HG03097 (cell line): ENCODE results near the gene ASTN2.

Experiments
- ATAC-seq: cut with Tn5 transposase; IDR thresholded peaks from one replicate; pipeline ENCODE4 v1.9.1; 2021; ENCODE audit not compliant: unreplicated experiment, low FRiP score

ASTN2 gene

DNA sequence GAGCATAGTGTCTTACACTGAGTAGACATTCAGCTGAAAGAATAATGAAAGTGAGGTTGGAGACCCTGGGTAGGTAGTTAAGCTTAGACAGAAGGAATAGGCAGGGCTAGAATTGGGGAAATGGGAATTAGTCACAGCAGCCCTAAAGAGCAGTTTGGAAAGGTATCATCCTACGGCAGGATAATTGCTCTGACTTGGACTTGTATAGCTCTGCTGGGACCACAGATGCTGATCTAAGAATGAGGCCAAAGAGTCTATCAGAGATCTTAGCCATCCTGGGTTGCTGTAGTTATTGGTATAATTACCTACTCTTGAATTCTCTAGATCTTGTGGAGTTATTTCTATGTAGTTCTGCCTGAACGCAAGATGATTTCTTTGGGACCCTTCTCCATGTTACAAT lies 288.0 kb downstream of the ASTN2 start:
- ATAC-seq = no peak

DNA sequence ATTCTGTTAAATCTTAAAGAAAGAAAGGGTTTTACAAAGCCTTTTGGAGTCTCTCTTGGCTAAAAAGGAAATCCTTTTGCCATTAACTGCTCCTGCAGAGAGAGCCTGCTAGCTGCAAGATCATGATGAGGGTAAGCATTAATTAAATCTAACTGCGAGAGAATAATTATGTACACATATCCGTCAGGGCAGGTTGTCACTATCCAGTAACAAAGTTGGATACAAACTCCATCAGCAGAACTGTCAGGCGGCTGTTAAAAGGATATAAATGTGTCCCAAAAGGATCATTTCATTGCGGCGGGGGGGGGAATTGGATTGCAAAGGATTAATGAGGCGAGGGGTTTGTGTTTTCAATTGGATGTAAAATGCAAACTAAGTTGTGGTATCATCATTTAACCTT lies 289.3 kb downstream of the ASTN2 start:
- ATAC-seq = no peak

GRCh38 chr9:117123729-117124128 lies 291.1 kb downstream of the ASTN2 start:
- no peak for ATAC-seq

DNA sequence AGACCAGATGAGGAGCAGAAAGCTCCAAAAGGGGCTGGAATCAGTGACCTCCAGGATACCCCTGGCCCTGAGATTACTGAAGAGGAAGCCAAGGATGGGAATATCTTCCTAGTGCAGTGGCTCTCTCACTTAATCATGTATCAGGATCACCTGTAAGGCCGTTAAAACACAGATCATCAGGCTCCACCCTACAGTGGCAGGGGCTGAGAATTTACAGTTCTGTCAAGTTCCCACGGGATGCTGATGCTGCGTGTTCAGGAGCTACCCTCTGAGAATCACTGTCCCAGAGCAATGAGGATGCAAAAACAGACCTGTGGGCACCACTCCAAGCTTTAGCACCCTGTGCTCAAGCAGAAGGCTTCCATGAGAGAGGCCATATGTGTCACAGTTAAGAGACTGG lies 291.9 kb downstream of the ASTN2 start:
- ATAC-seq = no peak

DNA sequence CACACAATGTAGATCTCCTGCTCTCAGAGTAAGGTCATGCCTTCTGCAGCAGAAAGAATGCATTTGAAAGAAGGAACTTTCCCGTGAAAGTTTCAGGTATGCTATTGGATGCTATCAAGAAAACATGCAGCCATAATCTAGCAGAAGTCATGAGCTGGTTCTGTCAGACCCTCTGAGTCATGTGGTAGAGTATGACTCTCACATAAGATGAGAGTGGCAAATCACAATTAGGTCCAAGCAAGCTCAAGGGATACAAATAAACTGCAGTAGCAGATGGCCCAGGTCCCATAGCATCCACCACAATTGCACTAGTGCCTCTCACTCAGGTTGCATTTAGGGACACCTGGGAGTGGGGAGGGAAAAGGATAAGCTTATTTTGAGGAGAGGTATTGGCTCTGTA lies 292.8 kb downstream of the ASTN2 start:
- ATAC-seq = no peak

- no peak for ATAC-seq
Observed at GRCh38 chr9:117121316-117121715, 293.5 kb downstream of the ASTN2 start.

- no peak for ATAC-seq
Observed at GRCh38 chr9:117120061-117120460, 294.8 kb downstream of the ASTN2 start.

DNA sequence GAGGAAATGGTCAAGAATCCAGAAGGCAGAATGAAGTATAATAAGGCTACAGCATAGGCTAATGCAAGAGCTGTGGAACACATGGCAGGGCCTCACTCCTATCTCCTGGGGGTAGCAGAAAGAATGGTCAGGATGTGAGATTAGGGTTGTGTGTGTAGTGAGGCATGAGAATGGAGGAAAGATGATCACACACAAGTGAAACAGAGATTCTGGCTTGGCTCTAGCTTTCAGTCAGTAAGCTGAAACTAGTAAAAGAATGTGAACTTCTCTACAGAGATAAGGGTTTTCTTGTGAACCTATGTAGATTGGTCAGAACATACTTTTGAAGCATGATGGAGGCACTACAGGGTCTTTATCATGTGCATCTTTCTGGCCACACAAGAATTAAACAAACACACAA lies 298.8 kb downstream of the ASTN2 start:
- ATAC-seq = no peak

- no peak for ATAC-seq
Observed at GRCh38 chr9:117114768-117115167, 300.1 kb downstream of the ASTN2 start.

DNA sequence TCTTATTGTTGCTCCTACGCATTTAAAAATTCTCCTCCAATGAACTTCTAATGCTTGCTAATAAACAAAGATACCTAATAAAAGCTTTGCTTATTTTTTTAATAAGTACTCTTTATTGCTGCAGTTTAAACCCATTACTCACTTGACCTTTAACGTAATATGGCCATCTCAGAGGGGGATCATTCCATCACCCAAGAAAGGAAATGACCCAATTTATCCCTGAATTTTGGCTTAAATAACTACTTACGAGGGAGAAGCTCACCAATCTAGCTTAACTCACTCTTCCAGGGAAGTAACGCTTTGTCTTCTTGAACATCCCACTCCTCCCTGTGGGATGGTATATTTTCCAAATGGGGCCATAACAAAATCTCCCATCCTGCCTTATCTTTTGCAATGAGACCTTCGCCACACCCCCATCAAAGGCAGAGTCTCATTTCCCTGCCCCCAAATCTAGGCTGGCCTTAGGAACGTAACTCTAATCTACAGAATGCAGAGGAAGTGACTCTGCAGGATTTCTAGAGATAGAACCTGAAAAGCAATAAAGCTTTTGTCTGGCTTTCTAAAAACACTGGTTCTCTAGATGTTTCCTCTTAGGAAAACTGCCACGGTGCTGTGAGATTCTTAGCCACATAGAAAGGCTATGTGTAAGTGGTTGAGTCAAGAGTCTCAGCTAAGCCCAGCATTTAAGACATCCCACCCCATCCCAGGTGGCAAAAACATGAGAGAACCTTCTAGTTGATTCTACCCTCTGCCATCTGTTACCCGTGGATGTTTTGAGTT lies 310.0 kb downstream of the ASTN2 start:
- no peak for ATAC-seq

DNA sequence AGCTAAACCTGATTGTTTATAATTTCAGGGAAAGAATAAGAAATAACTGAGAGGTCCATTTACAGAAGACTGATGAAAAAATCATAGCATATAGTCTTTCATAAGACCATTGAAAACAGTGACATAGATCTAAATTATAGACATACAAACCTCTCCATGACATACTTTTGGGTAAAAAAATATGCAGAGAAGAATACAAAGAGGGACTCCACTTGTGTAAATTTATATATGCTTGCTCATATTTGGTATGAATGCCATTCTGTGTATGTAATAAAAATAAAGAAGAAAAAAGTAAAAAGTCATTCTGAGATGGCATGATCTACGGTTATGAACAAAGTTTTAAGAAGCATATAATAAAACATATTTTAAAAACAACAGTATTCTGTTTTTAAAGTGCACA lies 310.7 kb downstream of the ASTN2 start:
- ATAC-seq = no peak

DNA sequence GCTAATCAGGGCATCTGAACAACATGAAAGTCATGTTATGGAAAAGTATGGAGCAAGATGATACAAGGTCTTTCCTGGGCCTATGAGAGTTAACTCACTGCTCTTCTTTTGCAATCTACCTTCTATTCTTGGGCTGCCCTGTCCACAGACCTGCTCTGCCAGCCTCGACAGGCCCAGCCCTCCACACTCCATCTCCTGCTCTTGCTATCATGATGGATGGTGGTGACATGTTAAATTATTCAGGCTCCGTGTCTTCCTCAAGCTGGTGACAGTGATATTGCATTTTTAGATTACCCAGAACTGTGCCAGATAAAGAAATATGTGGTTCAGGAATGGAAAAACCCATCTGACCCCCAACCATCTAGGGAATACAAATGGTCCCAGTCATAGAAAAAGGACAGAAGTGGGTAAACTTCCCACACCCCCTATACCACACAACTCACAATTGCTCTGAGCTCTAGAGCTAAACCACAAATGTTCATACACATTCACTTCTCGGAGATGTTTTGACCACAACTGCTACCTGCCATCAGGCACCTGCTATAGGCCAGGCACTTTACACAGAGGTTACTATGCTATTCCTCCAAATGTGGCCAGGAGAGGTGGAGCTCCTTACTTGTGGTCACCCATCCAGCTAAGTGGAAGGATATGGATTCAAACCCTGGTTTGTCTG lies 311.3 kb downstream of the ASTN2 start:
- no peak for ATAC-seq

DNA sequence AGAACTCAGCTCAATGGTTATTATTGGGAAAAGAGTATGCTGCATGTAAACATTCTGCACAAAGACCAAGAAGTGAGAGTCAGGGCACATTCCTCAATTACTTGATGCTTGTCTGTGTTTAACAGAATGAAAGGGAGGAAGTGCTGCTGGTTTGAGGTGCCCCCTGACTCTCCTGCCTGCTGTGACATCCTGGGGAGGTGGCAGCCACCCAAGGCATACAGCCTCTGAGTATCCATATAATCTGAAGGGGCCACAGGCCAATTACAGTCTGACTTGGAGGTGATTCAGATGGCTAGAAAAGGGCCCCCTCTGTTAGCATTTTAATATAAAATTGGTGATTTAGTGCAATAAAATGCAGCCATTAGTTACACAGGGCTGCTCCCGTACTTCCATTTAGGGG lies 313.8 kb downstream of the ASTN2 start:
- no peak for ATAC-seq

DNA sequence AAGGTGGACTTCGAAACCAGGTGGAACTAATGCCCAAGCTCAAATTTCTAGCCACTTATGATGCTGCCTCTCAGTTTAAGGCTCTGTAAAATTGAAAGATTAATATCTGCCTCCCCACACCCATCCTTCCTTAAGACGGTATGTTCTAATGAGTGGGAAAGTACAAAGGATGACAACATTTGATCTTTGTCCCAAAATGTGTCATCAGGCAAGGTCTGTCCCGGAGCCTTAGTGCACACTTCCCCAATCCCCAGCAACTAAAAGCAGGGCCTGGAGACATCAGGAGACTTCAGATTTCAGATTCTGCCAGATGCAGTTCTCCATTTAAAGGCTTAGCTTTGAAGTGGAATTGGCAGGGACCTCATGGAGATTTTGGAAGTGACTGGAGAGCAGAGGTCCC lies 316.5 kb downstream of the ASTN2 start:
- no peak for ATAC-seq

DNA sequence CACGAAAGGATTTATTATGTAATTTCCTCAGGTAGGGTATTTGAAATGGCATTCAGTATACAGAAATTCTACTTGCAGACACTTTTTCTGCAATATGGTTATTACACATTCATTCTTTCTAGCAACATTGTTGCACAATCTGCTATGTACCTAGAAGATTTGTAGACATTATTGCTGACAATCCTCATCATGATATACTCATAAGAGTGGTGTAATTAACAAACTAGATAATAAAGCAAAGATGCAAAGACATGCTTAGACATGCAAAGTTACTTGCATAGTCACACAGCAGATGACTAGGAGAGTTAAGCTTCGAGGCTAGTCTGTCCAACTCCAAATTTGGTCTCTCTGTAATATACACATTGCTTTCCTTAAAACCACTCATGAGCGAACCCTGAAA lies 317.1 kb downstream of the ASTN2 start:
- no peak for ATAC-seq

DNA sequence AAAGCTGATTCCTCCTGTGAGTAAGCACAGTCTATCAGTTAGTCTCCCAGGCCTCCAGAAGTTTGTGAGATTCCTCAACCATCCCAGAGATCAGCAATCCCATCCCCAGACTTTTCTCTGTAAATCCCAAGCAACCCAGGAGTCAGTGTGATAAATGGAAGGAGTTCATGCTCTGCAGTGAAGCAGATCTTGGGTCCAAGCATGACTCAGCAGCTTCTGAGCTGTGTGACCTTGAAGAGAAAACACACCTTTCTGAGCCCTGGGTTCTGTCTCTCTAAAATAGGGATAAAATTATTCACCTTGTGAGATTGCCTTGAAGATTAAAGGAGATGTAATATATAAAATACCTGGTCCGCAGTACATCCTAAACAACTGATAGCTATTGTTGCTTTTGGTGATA lies 318.7 kb downstream of the ASTN2 start:
- no peak for ATAC-seq

DNA sequence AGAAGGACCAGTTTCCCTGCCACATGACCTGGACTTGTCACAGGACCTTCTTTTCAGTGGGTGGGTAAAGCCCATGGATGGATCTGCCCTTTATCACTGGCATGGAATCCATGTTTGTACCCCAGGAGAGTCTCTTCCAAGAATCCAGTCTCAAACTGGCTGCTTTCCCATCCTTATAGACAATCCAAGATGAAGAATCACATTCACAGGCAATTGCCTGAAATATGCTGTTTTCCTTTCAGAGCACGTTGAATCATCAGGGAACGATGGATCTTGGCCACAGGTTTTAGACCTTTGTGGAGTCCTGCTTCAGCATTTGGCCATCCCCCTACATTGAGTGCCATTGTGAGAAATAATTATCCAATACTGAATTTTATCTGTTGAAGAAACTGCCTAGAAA lies 319.8 kb downstream of the ASTN2 start:
- ATAC-seq = no peak

GRCh38 chr9:117093891-117094844 lies 320.7 kb downstream of the ASTN2 start:
- no peak for ATAC-seq

- no peak for ATAC-seq
Observed at GRCh38 chr9:117092582-117092981, 322.3 kb downstream of the ASTN2 start.

DNA sequence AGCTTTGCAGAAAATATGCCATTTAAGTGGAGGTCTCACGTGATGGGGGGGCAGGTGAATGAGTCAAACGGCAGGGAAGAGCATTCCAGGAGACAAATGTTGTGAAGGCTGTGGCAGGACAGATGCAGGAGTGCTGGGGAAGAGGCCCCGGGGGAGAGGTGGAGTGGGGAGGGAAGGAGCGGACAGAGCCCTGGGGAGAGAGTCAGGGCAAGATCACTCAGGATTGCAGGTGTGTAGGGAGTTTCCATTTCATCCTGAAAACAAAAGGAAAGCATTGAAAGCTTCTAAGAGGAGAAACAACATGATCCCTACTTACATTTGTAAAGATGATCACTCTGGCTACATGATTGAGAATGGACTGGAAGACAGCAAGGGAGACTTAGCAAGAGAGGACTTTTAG lies 323.3 kb downstream of the ASTN2 start:
- ATAC-seq = no peak

- ATAC-seq = no peak
Observed at GRCh38 chr9:117088786-117089185, 326.1 kb downstream of the ASTN2 start.
